ENCODE measurements around the gene KITLG. TPM values are rescaled to one million over a fixed set of nuclear protein-coding genes. Genes with fewer than 3 reads are reported as not detected.

The KITLG gene
- total RNA-seq, 2 donors from 2014 or later: 3.5 to 9.6 TPM

DNA sequence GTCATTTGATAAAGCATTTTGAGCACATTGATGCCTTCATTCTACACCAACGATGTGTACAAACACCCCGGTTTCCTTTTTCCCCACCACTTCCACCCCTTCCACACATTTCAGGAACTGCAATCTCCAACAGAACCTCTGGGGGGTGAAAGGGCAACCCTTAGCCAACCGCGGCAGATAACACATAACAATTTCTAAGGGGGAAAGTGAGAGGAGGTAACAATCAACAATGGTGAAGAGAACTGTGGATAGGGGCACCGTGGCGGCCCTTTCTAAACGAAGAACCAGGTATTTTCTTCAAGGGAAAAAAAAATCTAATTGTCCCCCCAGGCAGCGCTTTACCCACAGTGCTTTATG is 1.1 kb downstream of the KITLG start:
- no peak for DNase-seq (ENCODE audit: low spot score)

DNA sequence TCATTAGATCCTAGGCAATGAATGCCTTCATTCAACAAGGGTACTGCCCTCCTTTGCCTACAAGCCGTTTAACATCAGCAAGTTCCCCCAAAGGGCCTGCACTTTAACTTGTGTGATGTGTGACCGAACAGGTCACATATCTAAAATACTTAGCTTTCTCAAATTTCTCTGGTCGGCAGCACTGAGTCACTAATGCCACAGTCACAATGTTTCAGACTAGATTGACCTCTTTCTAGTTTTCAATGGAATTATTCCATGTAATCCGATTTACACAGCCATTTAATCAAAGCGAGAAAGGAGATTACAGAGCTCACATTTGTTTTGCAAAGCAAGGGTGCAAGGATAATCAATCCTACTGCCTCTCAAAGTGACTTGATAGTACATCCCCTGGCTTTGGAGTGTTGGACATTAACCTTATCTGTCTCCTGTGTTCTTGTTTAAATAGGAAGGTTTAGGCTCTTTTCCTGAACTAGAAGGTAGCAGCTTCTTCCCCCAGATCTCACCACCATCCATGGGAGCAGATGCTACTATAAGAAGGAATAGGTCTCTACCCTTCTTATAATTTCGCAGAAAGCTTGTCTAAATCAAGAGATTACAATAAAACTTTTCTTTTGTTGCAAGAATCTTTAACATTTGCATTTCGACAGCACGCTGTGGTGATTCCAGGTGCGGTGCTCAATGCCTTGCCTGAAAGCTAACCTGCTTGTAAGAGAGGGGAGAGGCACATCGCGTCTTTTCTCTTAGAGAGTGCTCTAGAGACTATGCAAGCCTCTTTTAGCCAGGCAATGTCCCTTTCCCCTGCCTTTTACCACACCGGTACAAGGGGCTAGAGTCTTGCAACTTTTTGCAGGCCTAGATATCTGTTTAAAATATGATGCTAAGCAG is 1.8 kb downstream of the KITLG start:
- TF ChIP-seq, protein P1, sequence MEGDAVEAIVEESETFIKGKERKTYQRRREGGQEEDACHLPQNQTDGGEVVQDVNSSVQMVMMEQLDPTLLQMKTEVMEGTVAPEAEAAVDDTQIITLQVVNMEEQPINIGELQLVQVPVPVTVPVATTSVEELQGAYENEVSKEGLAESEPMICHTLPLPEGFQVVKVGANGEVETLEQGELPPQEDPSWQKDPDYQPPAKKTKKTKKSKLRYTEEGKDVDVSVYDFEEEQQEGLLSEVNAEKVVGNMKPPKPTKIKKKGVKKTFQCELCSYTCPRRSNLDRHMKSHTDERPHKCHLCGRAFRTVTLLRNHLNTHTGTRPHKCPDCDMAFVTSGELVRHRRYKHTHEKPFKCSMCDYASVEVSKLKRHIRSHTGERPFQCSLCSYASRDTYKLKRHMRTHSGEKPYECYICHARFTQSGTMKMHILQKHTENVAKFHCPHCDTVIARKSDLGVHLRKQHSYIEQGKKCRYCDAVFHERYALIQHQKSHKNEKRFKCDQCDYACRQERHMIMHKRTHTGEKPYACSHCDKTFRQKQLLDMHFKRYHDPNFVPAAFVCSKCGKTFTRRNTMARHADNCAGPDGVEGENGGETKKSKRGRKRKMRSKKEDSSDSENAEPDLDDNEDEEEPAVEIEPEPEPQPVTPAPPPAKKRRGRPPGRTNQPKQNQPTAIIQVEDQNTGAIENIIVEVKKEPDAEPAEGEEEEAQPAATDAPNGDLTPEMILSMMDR (IDR thresholded peaks at IDR 0.05): no peak
- no peaks in the 10 kb centered on the region for H3K27me3 ChIP-seq
- no peak for DNase-seq (ENCODE audit: low spot score)
- H3K4me1 ChIP-seq: peaks cover 0 to 36% of the 10 kb centered on the region in 2 donors
- peak overlapping the region; percentile 63 to 74 for H3K27ac ChIP-seq
- H3K9me3 ChIP-seq: no peaks in the 10 kb centered on the region
- no peaks in the 10 kb centered on the region for H3K36me3 ChIP-seq
- H3K4me3 ChIP-seq: peak overlapping the region; percentile 53 to 65

More for the DNA sequence above, 1.1 kb downstream of the KITLG start:
- H3K9me3 ChIP-seq: no peaks in the 10 kb centered on the region
- TF ChIP-seq, protein P1 (IDR thresholded peaks at IDR 0.05): peak in 1 of 2 donors; percentile 56
- peaks cover 0 to 32% of the 10 kb centered on the region in 2 donors for H3K4me1 ChIP-seq
- peak overlapping the region; percentile 63 to 74 for H3K27ac ChIP-seq
- peak overlapping the region; percentile 53 to 65 for H3K4me3 ChIP-seq
- no peaks in the 10 kb centered on the region for H3K27me3 ChIP-seq
- no peaks in the 10 kb centered on the region for H3K36me3 ChIP-seq

DNA sequence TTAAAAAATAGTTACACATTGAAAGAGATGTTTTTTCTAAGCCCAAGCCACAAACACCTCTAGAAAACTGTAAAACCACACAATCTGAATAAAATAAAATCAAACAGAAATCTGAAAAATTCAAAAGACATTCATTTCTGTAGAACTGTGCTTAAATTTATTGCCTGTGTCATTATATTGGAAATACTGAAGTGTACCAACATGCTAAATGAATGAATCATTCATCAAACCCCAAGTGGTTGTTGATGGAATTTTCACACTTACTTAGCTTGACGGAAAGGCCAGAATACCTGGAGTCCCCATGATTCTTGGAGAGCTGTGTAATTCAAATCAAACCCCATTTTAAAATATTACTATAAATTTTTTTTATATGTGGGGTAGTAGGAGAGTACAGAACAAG is 2.7 kb downstream of the KITLG start:
- no peak overlapping the region for H3K27ac ChIP-seq
- no peak for DNase-seq (ENCODE audit: low spot score)
- TF ChIP-seq, protein P1 (IDR thresholded peaks at IDR 0.05): peak in 1 of 2 donors; percentile 28
- H3K4me3 ChIP-seq: no peak overlapping the region
- H3K4me1 ChIP-seq: peaks cover 0 to 44% of the 10 kb centered on the region in 2 donors
- no peaks in the 10 kb centered on the region for H3K36me3 ChIP-seq
- no peaks in the 10 kb centered on the region for H3K9me3 ChIP-seq
- no peaks in the 10 kb centered on the region for H3K27me3 ChIP-seq

DNA sequence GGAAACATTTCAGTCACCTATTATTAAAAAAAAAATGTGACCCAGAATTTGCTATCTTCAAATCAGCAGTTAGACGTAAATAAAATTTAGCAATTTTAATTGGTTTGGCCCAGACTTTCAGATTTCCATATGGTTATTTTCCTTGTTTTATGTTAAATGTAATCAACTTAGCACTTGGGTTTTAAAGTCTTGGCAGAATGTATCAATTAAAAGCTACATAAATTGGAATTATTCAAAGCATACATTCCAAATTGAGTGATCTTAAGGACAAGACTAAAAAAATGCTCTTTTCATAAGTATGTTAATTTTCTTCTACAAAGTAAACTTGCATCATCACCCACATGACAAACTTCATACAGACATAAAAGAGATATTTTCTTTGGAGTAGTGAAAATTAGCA is 3.4 kb downstream of the KITLG start:
- TF ChIP-seq, protein P1 (IDR thresholded peaks at IDR 0.05): no peak
- Histone ChIP-seq H3K36me3 (no peaks in the 10 kb centered on the region), H3K27me3 (no peaks in the 10 kb centered on the region), H3K4me1 (peaks cover 0 to 44% of the 10 kb centered on the region in 2 donors), H3K9me3 (no peaks in the 10 kb centered on the region), H3K27ac (no peak overlapping the region), H3K4me3 (no peak overlapping the region)
- no peak for DNase-seq (ENCODE audit: low spot score)

DNA sequence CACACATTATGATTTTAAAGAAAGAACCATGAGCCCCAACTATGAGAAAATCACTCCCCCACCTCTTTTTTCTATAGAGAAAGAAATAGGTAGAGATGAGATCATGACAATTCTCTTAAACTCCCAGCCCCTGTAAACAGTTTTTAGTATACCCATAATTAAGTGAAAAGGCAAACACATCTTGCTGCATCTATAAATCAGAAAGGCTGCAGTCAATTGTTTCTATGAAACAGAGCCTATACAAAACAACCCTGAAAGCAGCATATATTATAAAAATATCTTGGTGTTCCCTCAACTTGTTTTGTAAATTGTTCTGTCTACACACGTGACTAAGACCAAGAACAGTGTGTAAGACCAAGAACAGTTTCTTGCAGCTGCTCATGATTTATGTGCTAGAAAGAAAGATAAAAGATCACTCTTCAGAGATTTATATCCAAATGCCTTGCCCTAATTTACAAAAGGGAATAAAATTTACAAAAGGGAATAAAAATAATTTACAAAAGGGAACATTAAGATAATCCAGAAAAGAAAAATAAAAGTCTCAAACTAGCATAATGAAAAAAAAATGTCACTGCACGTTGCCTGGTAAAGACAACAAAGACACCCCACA is 4.8 kb downstream of the KITLG start:
- H3K4me1 ChIP-seq: peaks cover 0 to 51% of the 10 kb centered on the region in 2 donors
- no peaks in the 10 kb centered on the region for H3K9me3 ChIP-seq
- H3K27ac ChIP-seq: no peak overlapping the region
- H3K36me3 ChIP-seq: no peaks in the 10 kb centered on the region
- DNase-seq (ENCODE audit: low spot score): no peak
- TF ChIP-seq, protein P1 (IDR thresholded peaks at IDR 0.05): no peak
- no peaks in the 10 kb centered on the region for H3K27me3 ChIP-seq
- no peak overlapping the region for H3K4me3 ChIP-seq

Data from right atrium auricular region (tissue), 2 donors.